GM12875 (cell line): ENCODE measurements around the gene EVA1A.

Experiments used
- H3K4me3 ChIP-seq: one replicate; pipeline ENCODE4 v1.5.1; 2011; ENCODE audit warnings: low read depth, low read length, control low read depth
- TF ChIP-seq, protein P1 (sequence below): IDR thresholded peaks from 2 replicates; pipeline ENCODE4 v1.5.1; 2011; ENCODE audit warnings: low read depth, mild to moderate bottlenecking, control low read depth, inconsistent platforms, low read length, moderate library complexity, borderline replicate concordance; ENCODE audit not compliant: insufficient read depth

The EVA1A gene

DNA sequence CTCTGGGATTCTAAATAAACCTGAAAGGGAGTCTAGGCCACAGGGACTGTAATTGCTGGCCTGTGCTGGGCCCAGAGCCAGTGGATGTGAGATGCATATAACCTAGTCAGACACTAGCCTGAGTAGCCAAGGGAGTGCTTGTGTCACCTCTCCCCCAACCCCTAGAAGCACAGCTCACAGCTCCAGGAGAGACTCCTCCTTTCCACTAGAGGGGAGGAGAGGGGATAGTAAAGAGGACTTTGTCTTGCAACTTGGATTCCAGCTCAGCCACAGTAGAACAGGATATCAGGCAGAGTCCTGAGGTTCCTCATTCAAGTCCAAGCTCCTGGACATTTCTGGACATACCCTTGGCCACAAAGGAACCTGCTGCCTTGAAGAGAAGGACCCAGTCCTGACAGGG, 18.4 kb upstream of the EVA1A start:
- H3K4me3 ChIP-seq = no peak overlapping the region
- TF ChIP-seq, protein P1, sequence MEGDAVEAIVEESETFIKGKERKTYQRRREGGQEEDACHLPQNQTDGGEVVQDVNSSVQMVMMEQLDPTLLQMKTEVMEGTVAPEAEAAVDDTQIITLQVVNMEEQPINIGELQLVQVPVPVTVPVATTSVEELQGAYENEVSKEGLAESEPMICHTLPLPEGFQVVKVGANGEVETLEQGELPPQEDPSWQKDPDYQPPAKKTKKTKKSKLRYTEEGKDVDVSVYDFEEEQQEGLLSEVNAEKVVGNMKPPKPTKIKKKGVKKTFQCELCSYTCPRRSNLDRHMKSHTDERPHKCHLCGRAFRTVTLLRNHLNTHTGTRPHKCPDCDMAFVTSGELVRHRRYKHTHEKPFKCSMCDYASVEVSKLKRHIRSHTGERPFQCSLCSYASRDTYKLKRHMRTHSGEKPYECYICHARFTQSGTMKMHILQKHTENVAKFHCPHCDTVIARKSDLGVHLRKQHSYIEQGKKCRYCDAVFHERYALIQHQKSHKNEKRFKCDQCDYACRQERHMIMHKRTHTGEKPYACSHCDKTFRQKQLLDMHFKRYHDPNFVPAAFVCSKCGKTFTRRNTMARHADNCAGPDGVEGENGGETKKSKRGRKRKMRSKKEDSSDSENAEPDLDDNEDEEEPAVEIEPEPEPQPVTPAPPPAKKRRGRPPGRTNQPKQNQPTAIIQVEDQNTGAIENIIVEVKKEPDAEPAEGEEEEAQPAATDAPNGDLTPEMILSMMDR = no peak

DNA sequence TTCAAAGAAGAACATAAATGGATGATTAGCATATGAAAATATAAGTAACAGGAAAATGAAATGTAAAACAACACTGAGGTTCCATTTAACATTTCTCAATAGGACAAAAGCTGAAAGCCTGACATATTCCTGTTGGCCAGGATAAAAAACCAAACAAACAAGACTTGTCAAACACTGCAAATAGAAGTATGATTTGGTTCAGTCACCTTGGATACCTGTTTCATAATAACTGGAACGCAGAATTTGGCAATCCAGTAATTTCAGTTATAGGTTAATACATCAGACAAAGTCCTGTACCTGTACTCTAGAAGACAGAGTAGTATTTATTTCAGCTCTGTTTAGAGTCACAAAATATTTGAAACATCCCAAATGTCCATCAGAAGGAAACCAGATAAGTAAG, 16.5 kb upstream of the EVA1A start:
- no peak overlapping the region for H3K4me3 ChIP-seq
- TF ChIP-seq, protein P1 = no peak

DNA sequence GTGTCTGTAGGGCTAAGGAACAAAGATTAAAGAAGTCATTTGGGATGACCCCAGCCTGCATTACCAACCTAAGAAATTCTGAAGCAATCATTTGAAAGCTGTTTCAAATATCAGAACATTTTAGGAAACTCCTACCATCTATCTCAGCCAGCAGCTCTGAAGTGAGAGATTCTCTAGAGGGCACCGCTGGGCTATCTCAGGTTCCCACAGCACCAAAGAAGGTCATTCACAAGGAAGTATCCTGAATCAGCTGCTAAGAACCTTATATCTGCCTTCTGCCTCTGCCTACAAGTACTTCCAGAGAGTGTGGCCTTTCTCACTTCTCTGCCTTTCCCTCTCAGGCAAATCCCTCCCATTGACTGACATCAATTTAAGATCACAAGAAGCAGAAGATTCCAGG, 13.4 kb upstream of the EVA1A start:
- TF ChIP-seq, protein P1 = no peak
- H3K4me3 ChIP-seq = no peak overlapping the region

DNA sequence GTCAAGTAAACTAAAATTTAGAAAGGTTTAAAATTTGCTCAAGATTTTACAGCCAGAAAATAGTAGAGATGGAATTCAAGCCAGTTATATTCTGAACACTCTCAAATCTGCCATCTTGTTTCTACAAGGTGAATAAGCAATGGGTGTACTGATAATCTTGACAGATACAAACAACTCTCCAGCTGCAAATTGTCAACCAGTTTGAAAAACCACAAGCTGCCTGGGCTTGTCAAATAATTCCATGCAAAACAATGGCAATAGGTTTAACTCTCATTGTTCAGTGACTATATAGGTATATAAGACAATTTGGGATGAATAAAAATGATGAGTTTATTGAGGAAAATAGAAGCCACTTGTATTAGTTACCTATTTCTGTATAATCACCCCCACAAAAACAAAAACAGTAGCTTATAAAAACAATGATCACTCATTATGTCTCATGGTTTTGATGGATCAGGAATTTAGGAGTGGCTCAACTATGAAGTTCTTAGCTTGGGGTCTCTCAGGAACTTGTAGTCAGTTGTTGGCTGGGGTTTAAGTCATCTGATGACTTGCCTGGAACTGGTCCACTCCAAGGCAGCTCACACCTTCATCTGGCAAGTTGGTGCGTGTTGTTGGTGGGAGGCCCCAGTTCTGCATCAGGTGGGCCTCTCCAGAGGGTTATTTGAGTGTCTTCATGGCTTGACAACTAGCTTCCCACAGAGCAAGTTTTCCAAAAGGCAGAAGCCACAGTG, 12.6 kb upstream of the EVA1A start:
- H3K4me3 ChIP-seq = no peak overlapping the region
- TF ChIP-seq, protein P1 = no peak

DNA sequence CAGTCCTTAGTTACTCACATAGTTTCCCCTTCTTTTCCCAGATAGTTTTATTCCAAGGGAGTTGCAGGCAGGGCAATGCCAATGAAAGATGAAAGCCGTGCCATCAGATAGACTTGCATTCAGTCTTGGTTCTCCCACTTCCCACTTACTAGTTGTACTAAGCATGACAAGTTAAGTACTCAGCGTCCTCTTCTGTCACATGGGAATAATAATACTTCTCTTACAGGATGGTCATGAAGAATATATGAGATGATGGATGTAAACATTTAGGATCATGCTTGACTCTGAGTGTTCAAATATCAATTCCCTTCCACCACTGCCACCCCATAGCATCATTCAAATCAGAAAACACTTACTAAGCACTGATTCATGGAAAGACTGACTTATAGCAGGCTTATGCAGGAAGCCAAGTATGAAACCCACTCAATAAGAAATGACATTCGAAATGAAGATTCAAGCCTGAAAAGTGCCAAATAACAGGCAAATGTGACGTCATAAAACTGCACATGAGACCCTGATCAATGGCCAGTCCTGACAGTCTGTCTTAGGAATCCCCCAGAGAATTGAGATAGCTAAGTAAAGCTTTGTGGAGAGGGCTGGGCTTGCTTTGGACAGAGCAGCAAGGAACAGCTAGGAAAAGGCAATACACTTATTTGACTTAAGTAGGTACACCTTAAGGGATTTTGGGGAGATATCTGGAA, 11.1 kb upstream of the EVA1A start:
- no peak overlapping the region for H3K4me3 ChIP-seq
- TF ChIP-seq, protein P1 = no peak

DNA sequence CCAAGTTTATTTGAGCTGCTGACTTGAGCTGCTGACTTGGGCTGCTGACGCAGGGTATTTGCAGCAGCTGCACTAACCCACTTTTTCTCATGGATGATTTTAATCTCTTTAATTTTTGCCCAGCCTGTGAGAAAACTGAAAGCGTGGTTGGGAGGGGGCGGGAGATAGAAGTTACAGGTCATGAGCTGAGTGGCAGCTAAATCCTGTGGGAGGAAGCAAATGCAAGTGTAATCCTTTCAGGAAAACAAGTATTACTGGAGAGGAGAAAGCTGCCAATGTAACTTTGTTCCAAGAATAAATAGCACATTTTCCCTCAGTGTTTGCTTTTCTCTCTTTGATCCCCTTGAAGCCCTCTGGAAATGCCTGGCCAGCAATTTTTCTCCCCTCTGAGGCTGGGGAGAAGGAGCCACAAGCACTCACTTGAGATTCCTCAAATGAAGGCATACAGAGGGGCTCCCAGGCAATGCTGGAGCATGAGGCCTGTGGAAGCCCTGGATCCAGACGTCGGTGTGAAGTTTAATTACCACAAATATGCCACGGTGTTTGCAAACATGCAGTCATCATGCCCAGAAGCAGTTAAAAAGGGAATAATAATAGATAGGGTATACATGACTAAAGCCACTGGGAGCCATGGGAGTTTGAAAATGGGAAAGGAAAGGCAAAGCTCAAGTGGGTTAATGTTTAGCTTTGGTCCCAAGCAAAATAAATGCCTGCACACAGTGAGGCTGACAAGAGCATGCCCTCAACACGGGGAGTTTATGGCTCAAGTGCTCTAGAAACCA, 10.4 kb upstream of the EVA1A start:
- no peak overlapping the region for H3K4me3 ChIP-seq
- TF ChIP-seq, protein P1 = no peak
